Transverse colon (tissue), 4 donors: Measurements from ENCODE around the gene MACF1. TPM values are rescaled to one million over a fixed set of nuclear protein-coding genes. Genes with fewer than 3 reads are reported as not detected.
"Not testable (repeated sequence)": the region's sequence is repeated elsewhere in the genome, so short reads cannot be mapped to it uniquely, and the experiment has no call there.

ENCODE experiments used
- DNase-seq: peaks from one replicate; pipeline ENCODE4 v3.0.0-alpha.2; 2019
- H3K27ac ChIP-seq, 4 donors: fragments of 200-600 bp; sonication (generic); 2 replicates each; pipeline ENCODE4 v1.5.1; 2016 to 2018; ENCODE audit warnings: inconsistent platforms in 4 of 4
- H3K27me3 ChIP-seq: fragments of 200-600 bp; sonication (generic); 2 replicates; pipeline ENCODE4 v1.5.1; 2017; ENCODE audit warnings: inconsistent platforms
- H3K36me3 ChIP-seq, 4 donors: fragments of 200-600 bp; sonication (generic); 2 replicates each; pipeline ENCODE4 v1.5.1; 2017 to 2019; ENCODE audit warnings: inconsistent platforms in 4 of 4
- H3K4me1 ChIP-seq, 4 donors: fragments of 200-600 bp; sonication (generic); 2 replicates each; pipeline ENCODE4 v1.5.1; 2017 to 2020; ENCODE audit warnings: inconsistent platforms in 4 of 4
- H3K4me3 ChIP-seq, 4 donors: fragments of 200-600 bp; sonication (generic); 1 replicate in 1 of 4; 2 replicates in 3 of 4; pipeline versions ENCODE4 v1.5.1 to v1.6.1; 2017 to 2019; ENCODE audit warnings: inconsistent platforms in 4 of 4
- H3K9me3 ChIP-seq, 2 donors: fragments of 200-600 bp; sonication (generic); 2 replicates each; pipeline ENCODE4 v1.5.1; 2017 to 2019; ENCODE audit warnings: inconsistent platforms in 2 of 2
- EP300 ChIP-seq: sonication (generic); formaldehyde crosslinking; IDR thresholded peaks from one replicate; pipeline ENCODE4 v1.6.1; 2017; ENCODE audit warnings: antibody characterized with exemption, low read depth
- POLR2A ChIP-seq: fragments of 450-650 bp; IDR thresholded peaks from one replicate; pipeline ENCODE4 v1.6.1; 2016; ENCODE audit warnings: antibody characterized with exemption, mild to moderate bottlenecking, moderate library complexity
- POLR2AphosphoS5 ChIP-seq, 3 donors: sonication (generic); formaldehyde crosslinking; IDR thresholded peaks; one replicate each; pipeline ENCODE4 v1.6.1; 2016; ENCODE audit warnings: antibody characterized with exemption in 3 of 3
- WGBS, 2 donors: methylation state at CpG; one replicate each; pipeline ENCODE4 v1.1.5; 2018; ENCODE audit warnings: low coverage in 1 of 2; 5-methylcytosine and 5-hydroxymethylcytosine counted together
- in situ Hi-C, 4 donors: fragments of 200-750 bp; cut with MboI; loops; one replicate each; pipeline versions ENCODE4 v1.15.0 to v1.15.1; 2017; ENCODE audit warnings: low sequenced_read_pairs in 3 of 4, low pct_ligation_motif_present in 1 of 4, low pct_unique_long_range_greater_than_20kb in 1 of 4
- intact Hi-C: fragments of 100-400 bp; cut with DNase I; formaldehyde crosslinking; loops from one replicate; pipeline ENCODE4 v1.15.1; 2023; ENCODE audit warnings: low total_unique reads
- total RNA-seq, 4 donors: library from RNA; depleted of rRNA; stranded (reverse); fragments of >200 nt; gene quantifications; one replicate each; pipeline ENCODE4 v1.1.0, GENCODE V29; 2016
- TF ChIP-seq, protein P1 (sequence below), 5 experiments: fragments of 200-600 bp in 3 of 5; fragments of 450-650 bp in 2 of 5; sonication (generic) in 3 of 5; IDR thresholded peaks; 1 replicate in 2 of 5; 2 replicates in 3 of 5; pipeline ENCODE4 v1.5.1; 2016 to 2017; ENCODE audit warnings: antibody characterized with exemption in 5 of 5, inconsistent platforms in 3 of 5, mild to moderate bottlenecking in 2 of 5, moderate library complexity in 1 of 5

Gene MACF1
- total RNA-seq, 4 donors from 2014 or later = 190 to 300 (median 254) TPM

DNA sequence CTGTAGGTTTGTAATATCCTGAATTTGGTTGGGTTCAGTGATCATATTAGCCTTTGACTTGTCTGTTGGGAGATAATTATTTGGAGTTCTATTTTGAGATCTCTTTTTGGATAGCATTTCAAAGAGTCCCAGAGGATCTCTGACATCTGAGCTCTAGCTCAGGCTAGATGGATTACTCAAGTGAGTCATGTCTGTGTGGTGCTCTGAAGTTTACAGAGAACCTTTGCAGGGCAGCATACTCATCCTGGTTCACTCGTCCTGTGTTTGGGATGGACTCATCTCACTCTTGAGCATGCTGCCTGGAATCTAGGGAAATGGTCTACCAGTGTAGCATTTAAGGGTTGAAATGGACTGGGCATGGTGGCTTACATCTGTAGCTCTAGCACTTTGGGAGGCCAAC, 257.6 kb downstream of the MACF1 start:
- Histone ChIP-seq H3K27ac (no peak overlapping the region), H3K4me3 (no peak overlapping the region), H3K4me1 (peaks cover 0 to 7% (median 0%) of the 10 kb centered on the region in 4 donors), H3K9me3 (no peaks in the 10 kb centered on the region), H3K27me3 (no peaks in the 10 kb centered on the region), H3K36me3 (peaks cover 2 to 80% (median 37%) of the 10 kb centered on the region in 4 donors)
- in situ Hi-C loops (no loop called here), intact Hi-C loops (no loop called here)
- no peak for DNase-seq
- WGBS, 2 donors = 67% methylated on average over 1 of the region's 1 CpG; no CpG with 5 or more reads in 1 of the 2 donors
- no peak for TF ChIP-seq POLR2AphosphoS5 (IDR thresholded peaks at IDR 0.05)

DNA sequence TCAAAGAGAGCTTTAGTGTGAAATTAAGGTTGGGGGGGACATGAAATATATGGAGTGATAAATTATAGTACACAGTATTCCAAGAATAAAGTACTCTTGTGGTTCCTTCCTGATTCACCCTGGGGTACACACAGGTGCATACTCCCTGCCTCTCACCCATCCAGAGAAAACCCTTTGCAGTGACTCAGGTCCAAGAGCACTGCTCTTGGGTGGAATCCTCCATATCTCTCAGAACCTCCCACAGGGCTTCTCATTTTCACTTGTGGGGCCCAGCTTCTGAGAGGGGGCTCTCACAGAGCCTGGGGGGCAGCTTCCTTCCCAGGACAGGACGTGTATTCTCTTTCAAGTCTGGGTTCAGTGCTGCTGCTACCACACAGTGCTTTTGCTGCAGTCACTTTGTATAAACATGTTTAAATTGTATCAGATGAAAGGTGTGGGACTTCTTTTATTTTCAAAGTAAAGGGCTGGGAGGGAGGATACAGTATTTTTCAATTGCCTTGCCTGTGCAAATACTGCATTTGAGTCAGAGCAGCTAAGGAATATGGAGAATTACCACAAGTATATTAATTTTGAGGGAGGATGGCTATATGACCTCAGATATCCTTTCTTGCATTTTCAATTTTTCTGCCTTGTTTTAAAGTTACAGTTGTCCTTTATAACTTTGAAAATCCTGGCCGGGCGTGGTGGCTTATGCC, 262.1 kb downstream of the MACF1 start:
- Histone ChIP-seq H3K36me3 (peaks cover 0 to 68% (median 33%) of the 10 kb centered on the region in 4 donors), H3K4me1 (peaks cover 0 to 7% (median 0%) of the 10 kb centered on the region in 4 donors), H3K4me3 (no peak overlapping the region), H3K27ac (peak overlapping the region in 3 of 4 donors; percentile 24 to 47 (median 40)), H3K27me3 (no peaks in the 10 kb centered on the region), H3K9me3 (no peaks in the 10 kb centered on the region)
- TF ChIP-seq POLR2A = no peak
- TF ChIP-seq EP300 = no peak
- TF ChIP-seq POLR2AphosphoS5 (IDR thresholded peaks at IDR 0.05) = no peak
- TF ChIP-seq, protein P1, sequence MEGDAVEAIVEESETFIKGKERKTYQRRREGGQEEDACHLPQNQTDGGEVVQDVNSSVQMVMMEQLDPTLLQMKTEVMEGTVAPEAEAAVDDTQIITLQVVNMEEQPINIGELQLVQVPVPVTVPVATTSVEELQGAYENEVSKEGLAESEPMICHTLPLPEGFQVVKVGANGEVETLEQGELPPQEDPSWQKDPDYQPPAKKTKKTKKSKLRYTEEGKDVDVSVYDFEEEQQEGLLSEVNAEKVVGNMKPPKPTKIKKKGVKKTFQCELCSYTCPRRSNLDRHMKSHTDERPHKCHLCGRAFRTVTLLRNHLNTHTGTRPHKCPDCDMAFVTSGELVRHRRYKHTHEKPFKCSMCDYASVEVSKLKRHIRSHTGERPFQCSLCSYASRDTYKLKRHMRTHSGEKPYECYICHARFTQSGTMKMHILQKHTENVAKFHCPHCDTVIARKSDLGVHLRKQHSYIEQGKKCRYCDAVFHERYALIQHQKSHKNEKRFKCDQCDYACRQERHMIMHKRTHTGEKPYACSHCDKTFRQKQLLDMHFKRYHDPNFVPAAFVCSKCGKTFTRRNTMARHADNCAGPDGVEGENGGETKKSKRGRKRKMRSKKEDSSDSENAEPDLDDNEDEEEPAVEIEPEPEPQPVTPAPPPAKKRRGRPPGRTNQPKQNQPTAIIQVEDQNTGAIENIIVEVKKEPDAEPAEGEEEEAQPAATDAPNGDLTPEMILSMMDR (IDR thresholded peaks at IDR 0.05) = no peak
- 69 to 71% methylated on average over 2 to 3 of the region's 3 CpGs for WGBS, 2 donors
- no peak for DNase-seq
- in situ Hi-C loops (no loop called here), intact Hi-C loops (no loop called here)

DNA sequence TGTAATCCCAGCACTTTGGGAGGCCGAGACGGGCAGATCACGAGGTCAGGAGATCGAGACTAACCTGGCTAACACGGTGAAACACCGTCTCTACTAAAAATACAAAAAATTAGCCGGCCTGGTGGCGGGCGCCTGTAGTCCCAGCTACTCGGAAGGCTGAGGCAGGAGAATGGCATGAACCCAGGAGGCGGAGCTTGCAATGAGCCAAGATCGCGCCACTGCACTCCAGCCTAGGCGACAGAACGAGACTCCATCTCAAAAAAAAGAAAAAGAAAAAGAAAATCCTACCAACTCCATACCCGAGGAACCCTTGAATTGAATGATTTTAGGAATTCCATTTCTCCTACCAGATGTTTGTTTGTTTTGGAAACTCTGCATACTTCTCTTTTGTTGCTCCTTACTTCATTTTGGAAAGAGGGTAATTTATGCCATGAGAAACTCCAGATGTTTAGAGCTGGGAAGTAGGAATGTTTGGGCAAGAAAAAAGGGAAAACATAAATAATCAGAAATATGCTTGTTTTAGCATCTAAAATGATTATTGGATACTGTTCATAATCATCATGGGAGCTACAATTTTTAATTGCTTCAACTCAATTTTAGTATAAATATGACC, 262.7 kb downstream of the MACF1 start:
- DNase-seq, H3K4me3 ChIP-seq, H3K4me1 ChIP-seq, H3K9me3 ChIP-seq, intact Hi-C loops, in situ Hi-C loops, H3K27me3 ChIP-seq: not testable (repeated sequence)
- Histone ChIP-seq H3K36me3 (peaks cover 0 to 68% (median 31%) of the 10 kb centered on the region in 4 donors), H3K27ac (peak overlapping the region in 3 of 4 donors; percentile 24 to 47 (median 40))
- WGBS, 2 donors = 68 to 71% methylated on average over 15 to 16 of the region's 16 CpGs

DNA sequence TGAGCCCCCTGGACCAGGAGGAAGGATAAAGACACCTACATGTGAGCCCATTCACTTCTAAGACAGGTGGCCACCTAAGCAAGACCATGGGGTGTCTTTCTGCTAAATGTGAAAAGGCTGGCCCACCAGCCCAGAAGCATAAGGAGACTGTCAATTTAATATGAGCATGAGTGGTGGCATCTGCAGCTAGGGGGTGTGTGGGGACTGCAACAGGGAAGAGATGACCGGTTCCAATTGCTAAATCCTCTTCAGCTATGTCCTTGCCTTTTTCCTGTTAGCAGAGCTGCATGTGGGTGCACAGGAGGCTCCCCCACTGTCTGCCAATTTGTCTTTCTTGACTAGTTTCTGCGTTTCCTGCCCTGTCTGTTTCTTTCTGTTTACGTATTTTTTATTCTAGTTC, 264.7 kb downstream of the MACF1 start:
- Histone ChIP-seq H3K27me3 (no peaks in the 10 kb centered on the region), H3K4me3 (no peak overlapping the region), H3K36me3 (peaks cover 0 to 58% (median 23%) of the 10 kb centered on the region in 4 donors), H3K27ac (no peak overlapping the region), H3K4me1 (peaks cover 0 to 7% (median 0%) of the 10 kb centered on the region in 4 donors), H3K9me3 (no peaks in the 10 kb centered on the region)
- in situ Hi-C loops = no loop called here
- TF ChIP-seq POLR2AphosphoS5 (IDR thresholded peaks at IDR 0.05) (no peak), EP300 (no peak), POLR2A (no peak)
- TF ChIP-seq, protein P1 (IDR thresholded peaks at IDR 0.05) = no peak
- 82% methylated on average over 3 of the region's 3 CpGs; no CpG with 5 or more reads in 1 of the 2 donors for WGBS, 2 donors
- no peak for DNase-seq
- intact Hi-C loops = no loop called here

DNA sequence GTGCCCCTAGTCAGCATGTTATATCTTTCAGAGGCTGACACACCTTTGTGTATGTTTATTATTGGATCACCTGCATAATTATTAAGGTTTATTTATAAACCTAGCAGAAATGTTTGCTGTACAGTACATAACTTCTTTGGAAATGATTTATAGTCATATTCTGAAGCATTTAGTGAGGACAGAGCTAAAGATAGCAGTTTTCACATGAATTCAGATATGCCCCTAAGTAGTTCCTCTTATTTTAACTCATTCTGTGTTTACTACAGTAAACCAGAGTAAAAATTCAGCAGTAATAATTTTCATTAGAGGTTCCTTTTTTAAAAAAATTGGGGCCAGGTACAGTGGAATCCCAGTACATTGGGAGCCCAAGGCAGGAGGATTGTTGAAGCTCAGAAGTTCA, 265.5 kb downstream of the MACF1 start:
- TF ChIP-seq POLR2AphosphoS5 (IDR thresholded peaks at IDR 0.05) (no peak), EP300 (no peak), POLR2A (no peak)
- TF ChIP-seq, protein P1 (IDR thresholded peaks at IDR 0.05) = no peak
- Histone ChIP-seq H3K36me3 (peaks cover 0 to 57% (median 24%) of the 10 kb centered on the region in 4 donors), H3K4me3 (no peak overlapping the region), H3K4me1 (peaks cover 0 to 7% (median 0%) of the 10 kb centered on the region in 4 donors), H3K9me3 (no peaks in the 10 kb centered on the region), H3K27me3 (no peaks in the 10 kb centered on the region), H3K27ac (no peak overlapping the region)
- intact Hi-C loops = no loop called here
- in situ Hi-C loops = no loop called here
- no peak for DNase-seq
